Epithelial cell of proximal tubule (primary cell): Measurements from ENCODE around the gene SNRPB2. TPM values are rescaled to one million over a fixed set of nuclear protein-coding genes. Genes with fewer than 3 reads are reported as not detected.

Experiments used
- DNase-seq: peaks from one replicate; pipeline ENCODE4 v3.0.0-alpha.2; 2011; ENCODE audit warnings: low read depth
- H3K4me3 ChIP-seq: 2 replicates; pipeline ENCODE4 v1.5.1; 2011; ENCODE audit warnings: low read depth, mild to moderate bottlenecking, low read length
- CTCF ChIP-seq: conservative IDR thresholded peaks from 2 replicates; pipeline ENCODE4 v1.5.1; 2012; ENCODE audit warnings: low read depth, mild to moderate bottlenecking, low read length
- total RNA-seq: library from RNA; depleted of rRNA; stranded (reverse); fragments of >200 nt; gene quantifications from 2 replicates; pipeline ENCODE4 v1.2.3, GENCODE V29; 2015

Gene SNRPB2
- total RNA-seq, 1 donor from 2014 or later, result 65.3 TPM

GRCh38 chr20:16747291-16747811 lies 17.5 kb downstream of the SNRPB2 start:
- peak; percentile 9 for TF ChIP-seq CTCF
- no peak for DNase-seq
- no peak overlapping the region for H3K4me3 ChIP-seq

GRCh38 chr20:16748308-16748900 lies 18.6 kb downstream of the SNRPB2 start, which contains the start of gene OTOR:
TSS of gene OTOR (plus strand) at chr20:16748358. CDS start at chr20:16748402, 44 bp downstream.
- DNase-seq, result no peak
- TF ChIP-seq CTCF, result no peak
- H3K4me3 ChIP-seq, result no peak within 1 kb of the TSS

- TF ChIP-seq CTCF, result no peak
- no peak for DNase-seq
- no peak overlapping the region for H3K4me3 ChIP-seq
Measured at GRCh38 chr20:16749573-16749972, 19.7 kb downstream of the SNRPB2 start.

- no peak overlapping the region for H3K4me3 ChIP-seq
- DNase-seq, result no peak
- TF ChIP-seq CTCF, result no peak
Measured at GRCh38 chr20:16752082-16752481, 22.3 kb downstream of the SNRPB2 start.

- no peak for DNase-seq
- H3K4me3 ChIP-seq, result no peak overlapping the region
- TF ChIP-seq CTCF, result no peak
Measured at GRCh38 chr20:16752901-16753300, 23.1 kb downstream of the SNRPB2 start.

- no peak for TF ChIP-seq CTCF
- DNase-seq, result no peak
- no peak overlapping the region for H3K4me3 ChIP-seq
Measured at GRCh38 chr20:16758454-16759180, 28.8 kb downstream of the SNRPB2 start.
